Measurements from ENCODE around the gene RAC3. TPM values are rescaled to one million over a fixed set of nuclear protein-coding genes. Genes with fewer than 3 reads are reported as not detected.
A peak's percentile ranks its signal among the peaks of the same experiment; 100 is the strongest.

RAC3 gene
- total RNA-seq, 1 donor from 2014 or later = 41.3 TPM

DNA sequence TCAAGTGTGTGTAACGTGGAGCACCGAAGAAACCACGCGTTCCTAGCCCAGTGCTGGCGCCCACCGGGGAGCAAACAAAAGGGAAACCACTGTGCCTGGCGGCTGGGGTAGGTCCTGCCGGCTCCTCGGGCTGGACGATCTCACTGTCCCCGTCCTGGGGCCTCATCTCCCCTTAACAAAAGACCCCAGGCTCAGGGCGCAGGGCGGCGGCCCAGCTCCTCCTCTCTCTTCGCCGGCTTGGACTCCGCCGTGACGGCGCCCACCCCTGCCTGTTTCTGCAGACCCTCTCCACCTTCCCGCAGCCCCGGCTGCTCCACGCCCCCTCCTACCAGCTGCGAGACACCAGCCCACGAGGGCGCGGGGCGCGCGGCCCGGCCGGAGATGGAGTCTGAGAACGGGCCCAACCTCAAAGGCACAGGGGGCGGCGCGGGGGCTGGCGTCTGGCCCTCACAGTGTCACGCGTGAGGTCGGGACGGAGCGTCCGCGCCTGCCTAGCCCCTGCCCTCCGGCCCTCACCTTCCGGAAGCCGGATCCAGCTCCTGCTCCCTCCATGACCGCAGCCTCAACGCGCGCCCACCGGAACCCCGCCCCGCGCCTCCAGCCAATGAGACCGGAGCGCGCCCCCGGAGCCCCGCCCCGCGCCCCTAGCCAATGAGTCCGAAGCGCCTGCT, 9.0 kb upstream of the RAC3 start, which contains the start of gene CENPX:
TSS of gene CENPX (minus strand) at position 569 of the 671 bp plus-strand sequence. CDS start at position 552, 17 bp downstream.
- TF ChIP-seq EZH2 (IDR thresholded peaks at IDR 0.05; ENCODE audit: insufficient read depth, low read length) (no peak), CTCF (IDR thresholded peaks at IDR 0.05; ENCODE audit: insufficient read depth, low read depth, low read length) (no peak)
- peak within 1 kb of the TSS; percentile 81 for H3K4me3 ChIP-seq (ENCODE audit: insufficient read depth, low read depth, low read length)
- peaks cover 15% of the 10 kb centered on the region for H3K79me2 ChIP-seq (ENCODE audit: insufficient read depth, low read length)
- H3K4me2 ChIP-seq (ENCODE audit: low read length) = peak within 1 kb of the TSS; percentile 99
- peaks cover 23% of the 10 kb centered on the region for H3K4me1 ChIP-seq (ENCODE audit: insufficient read depth, low read length)
- H3K27ac Mint-ChIP-seq (ENCODE audit: unreplicated experiment) = no peak within 1 kb of the TSS
- DNase-seq (ENCODE audit: low read depth) (no peak), FAIRE-seq (no peak)
- H3K27me3 Mint-ChIP-seq (ENCODE audit: low read depth, unreplicated experiment) = peaks cover 3% of the 10 kb centered on the region
- no peaks in the 10 kb centered on the region for H3K36me3 ChIP-seq (ENCODE audit: insufficient read depth, low read length)
- peaks cover 27% of the 10 kb centered on the region for H4K20me1 ChIP-seq (ENCODE audit: insufficient read depth, low read length)
- no peaks in the 10 kb centered on the region for H3K27me3 ChIP-seq (ENCODE audit: insufficient read depth, low read length)
- no peaks in the 10 kb centered on the region for H3K36me3 Mint-ChIP-seq (ENCODE audit: low read depth, unreplicated experiment)
- H3K9ac ChIP-seq (ENCODE audit: low read length) = peak within 1 kb of the TSS; percentile 87
- peak within 1 kb of the TSS; percentile 86 for H3K4me3 Mint-ChIP-seq (ENCODE audit: unreplicated experiment)
- peak within 1 kb of the TSS; percentile 84 for H2AFZ ChIP-seq (ENCODE audit: low read depth, low read length)
- H3K9me3 ChIP-seq (ENCODE audit: insufficient read depth, low read depth, low read length) = no peaks in the 10 kb centered on the region
- H3K27ac ChIP-seq (ENCODE audit: low read depth, low read length) = peak within 1 kb of the TSS; percentile 19
- H3K4me1 Mint-ChIP-seq (ENCODE audit: low read depth, unreplicated experiment) = no peaks in the 10 kb centered on the region
- no peaks in the 10 kb centered on the region for H3K9me3 Mint-ChIP-seq (ENCODE audit: unreplicated experiment)

- peaks cover 1% of the 10 kb centered on the region for H3K36me3 Mint-ChIP-seq (ENCODE audit: low read depth, unreplicated experiment)
These were observed 8.5 kb upstream of the RAC3 start, which contains the start of gene LRRC45 for GRCh38 chr17:82022981-82023446. Gene LRRC45, plus strand, starts transcription at chr17:82023305. Its CDS starts 339 bp downstream, at chr17:82023644.

More at GRCh38 chr17:82022981-82023446, 8.5 kb upstream of the RAC3 start, which contains the start of gene LRRC45:
- Mint-ChIP-seq H3K4me3 (ENCODE audit: unreplicated experiment) (peak within 1 kb of the TSS; percentile 86), H3K27me3 (ENCODE audit: low read depth, unreplicated experiment) (peaks cover 6% of the 10 kb centered on the region), H3K4me1 (ENCODE audit: low read depth, unreplicated experiment) (no peaks in the 10 kb centered on the region), H3K9me3 (ENCODE audit: unreplicated experiment) (no peaks in the 10 kb centered on the region), H3K27ac (ENCODE audit: unreplicated experiment) (peak within 1 kb of the TSS; percentile 34)
- FAIRE-seq (no peak), DNase-seq (ENCODE audit: low read depth) (peak; percentile 98)
- Histone ChIP-seq H3K36me3 (ENCODE audit: insufficient read depth, low read length) (no peaks in the 10 kb centered on the region), H3K9me3 (ENCODE audit: insufficient read depth, low read depth, low read length) (no peaks in the 10 kb centered on the region), H3K27me3 (ENCODE audit: insufficient read depth, low read length) (no peaks in the 10 kb centered on the region), H3K27ac (ENCODE audit: low read depth, low read length) (peak within 1 kb of the TSS; percentile 19), H2AFZ (ENCODE audit: low read depth, low read length) (peak within 1 kb of the TSS; percentile 84), H3K4me2 (ENCODE audit: low read length) (peak within 1 kb of the TSS; percentile 99), H3K9ac (ENCODE audit: low read length) (peak within 1 kb of the TSS; percentile 87), H3K4me1 (ENCODE audit: insufficient read depth, low read length) (peaks cover 23% of the 10 kb centered on the region), H3K4me3 (ENCODE audit: insufficient read depth, low read depth, low read length) (peak within 1 kb of the TSS; percentile 81), H4K20me1 (ENCODE audit: insufficient read depth, low read length) (peaks cover 27% of the 10 kb centered on the region), H3K79me2 (ENCODE audit: insufficient read depth, low read length) (peaks cover 15% of the 10 kb centered on the region)
- TF ChIP-seq CTCF (IDR thresholded peaks at IDR 0.05; ENCODE audit: insufficient read depth, low read depth, low read length) (no peak), EZH2 (IDR thresholded peaks at IDR 0.05; ENCODE audit: insufficient read depth, low read length) (no peak)

All from astrocyte (in vitro differentiated cells and primary cell).